Activated CD4-positive, CD25-positive, alpha-beta regulatory T cell (primary cell): Measurements from ENCODE around the gene COQ10B.
A peak's percentile ranks its signal among the peaks of the same experiment; 100 is the strongest.
"Not testable (repeated sequence)": the region's sequence is repeated elsewhere in the genome, so short reads cannot be mapped to it uniquely, and the experiment has no call there.

Source experiments
- DNase-seq, 4 experiments: peaks; one replicate each; lab custom pipeline; 2025; lab: John Stamatoyannopoulos, UW

Gene COQ10B

GRCh38 chr2:197450935-197451358 is 2.4 kb upstream of the COQ10B start:
- not testable (repeated sequence) for DNase-seq

GRCh38 chr2:197452754-197453122 is 614 bp upstream of the COQ10B start:
- DNase-seq, result no peak

GRCh38 chr2:197453914-197454398 is 604 bp downstream of the COQ10B start:
- DNase-seq, result no peak

GRCh38 chr2:197454923-197455322 is 1.6 kb downstream of the COQ10B start:
- no peak for DNase-seq

- DNase-seq, result no peak
Observed at GRCh38 chr2:197455428-197455827, 2.1 kb downstream of the COQ10B start.

GRCh38 chr2:197460649-197461048 is 7.3 kb downstream of the COQ10B start:
- no peak for DNase-seq

GRCh38 chr2:197461057-197461456 is 7.7 kb downstream of the COQ10B start:
- DNase-seq, result no peak

- DNase-seq, result no peak
Observed at GRCh38 chr2:197464175-197464574, 10.8 kb downstream of the COQ10B start.

- DNase-seq, result no peak
Observed at GRCh38 chr2:197472166-197472565, 18.8 kb downstream of the COQ10B start.

- DNase-seq, result no peak
Observed at GRCh38 chr2:197477797-197478196, 24.4 kb downstream of the COQ10B start.

- DNase-seq, result no peak
Observed at GRCh38 chr2:197480165-197481036, 27.0 kb downstream of the COQ10B start.

GRCh38 chr2:197484248-197484647 is 30.9 kb downstream of the COQ10B start:
- DNase-seq, result not testable (repeated sequence)

GRCh38 chr2:197486175-197486574 is 32.8 kb downstream of the COQ10B start:
- no peak for DNase-seq

GRCh38 chr2:197487385-197487784 is 34.0 kb downstream of the COQ10B start:
- DNase-seq, result no peak

GRCh38 chr2:197495433-197496134 is 42.2 kb downstream of the COQ10B start:
- DNase-seq, result no peak

- DNase-seq, result no peak
Observed at GRCh38 chr2:197496695-197497094, 43.3 kb downstream of the COQ10B start.

- DNase-seq, result no peak
Observed at GRCh38 chr2:197497326-197497725, 44.0 kb downstream of the COQ10B start.

GRCh38 chr2:197498235-197498936 is 45.0 kb downstream of the COQ10B start:
- no peak for DNase-seq

- DNase-seq, result peak; percentile 9 to 33 (median 22)
Observed at GRCh38 chr2:197498937-197499593, 45.7 kb downstream of the COQ10B start.

GRCh38 chr2:197499594-197500502 is 46.5 kb downstream of the COQ10B start, which contains the start of the genes HSPD1 and HSPE1:
TSS of gene HSPD1 (minus strand) at chr2:197499840. CDS start at chr2:197498848, 992 bp downstream.
TSS of gene HSPE1 (plus strand) at chr2:197500379. CDS start at chr2:197500437, 58 bp downstream.
- DNase-seq, result peak; percentile 94 to 99 (median 98)
